Measurements from ENCODE around the gene CIB2.

The CIB2 gene

DNA sequence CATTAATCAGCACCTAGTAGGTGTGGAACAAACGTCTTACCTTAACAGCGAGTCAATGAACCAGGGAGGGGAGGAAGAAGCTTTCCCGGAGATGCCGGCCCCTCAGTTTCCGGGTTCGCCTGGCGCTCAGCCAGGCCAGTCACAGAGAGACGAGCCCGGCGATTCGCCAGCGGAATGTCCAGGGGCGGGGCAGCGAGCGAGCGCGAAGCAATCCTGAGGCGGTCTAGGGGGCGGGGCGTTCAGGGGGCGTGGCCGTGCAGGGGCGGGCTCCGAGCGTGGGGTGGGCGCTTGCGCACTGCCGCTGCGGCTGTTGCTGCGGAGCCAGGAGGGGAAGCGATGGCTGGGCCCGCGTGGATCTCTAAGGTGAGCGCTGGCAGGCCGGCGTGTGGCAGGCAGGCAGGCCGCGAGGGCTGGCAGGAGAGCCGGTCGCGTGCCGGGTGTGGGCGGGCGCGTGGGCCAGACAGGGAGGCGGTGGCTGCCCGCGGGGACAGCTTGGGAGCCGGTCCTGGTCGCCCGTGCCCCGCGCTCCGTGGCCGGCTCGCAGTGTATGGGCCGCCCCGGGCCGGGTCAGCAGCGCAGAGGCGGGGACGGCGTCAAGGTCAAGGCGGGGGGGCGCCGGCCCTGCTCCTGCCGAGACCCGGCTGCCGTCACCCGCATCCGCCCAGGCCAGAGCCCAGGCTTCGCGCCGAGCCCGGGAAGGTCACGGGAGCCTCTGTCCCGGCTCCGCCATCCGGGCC, 18.0 kb upstream of the CIB2 start, which contains the start of gene IDH3A:
IDH3A (plus strand) TSS at position 295 of the 737 bp plus-strand sequence; CDS start at position 337, 42 bp downstream.
- peak; percentile 99 for DNase-seq

DNA sequence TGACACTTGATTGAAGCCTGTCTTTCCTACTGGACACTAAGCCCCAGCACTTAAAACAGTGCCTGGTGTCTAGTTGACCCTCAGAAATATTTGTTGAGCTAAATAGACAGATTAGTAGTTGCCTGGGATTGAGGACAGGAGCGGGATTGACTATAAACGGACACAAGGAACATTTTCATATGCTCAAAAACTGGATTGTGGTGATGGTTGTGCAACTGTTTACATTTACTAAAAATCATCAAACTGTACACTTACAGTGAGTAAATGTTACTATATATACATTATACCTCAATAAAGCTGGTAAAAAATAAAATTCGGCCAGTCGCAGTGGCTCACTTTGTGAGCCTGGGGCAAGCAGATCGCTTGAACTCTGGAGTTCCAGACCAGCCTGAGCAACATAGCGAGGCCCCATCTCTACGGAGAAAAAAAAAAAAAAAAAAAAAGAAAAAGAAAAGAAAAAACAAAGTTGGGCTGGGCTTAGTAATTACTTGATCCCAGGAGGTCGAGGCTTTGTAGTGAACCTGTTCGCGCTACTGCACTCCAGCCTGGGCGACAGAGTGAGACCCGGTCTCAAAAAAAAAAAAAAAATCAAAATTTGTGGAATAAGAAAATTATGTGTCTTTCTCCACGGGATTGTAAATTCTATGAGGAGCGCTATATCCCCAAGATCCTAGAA, 17.3 kb upstream of the CIB2 start:
- no peak for DNase-seq

DNA sequence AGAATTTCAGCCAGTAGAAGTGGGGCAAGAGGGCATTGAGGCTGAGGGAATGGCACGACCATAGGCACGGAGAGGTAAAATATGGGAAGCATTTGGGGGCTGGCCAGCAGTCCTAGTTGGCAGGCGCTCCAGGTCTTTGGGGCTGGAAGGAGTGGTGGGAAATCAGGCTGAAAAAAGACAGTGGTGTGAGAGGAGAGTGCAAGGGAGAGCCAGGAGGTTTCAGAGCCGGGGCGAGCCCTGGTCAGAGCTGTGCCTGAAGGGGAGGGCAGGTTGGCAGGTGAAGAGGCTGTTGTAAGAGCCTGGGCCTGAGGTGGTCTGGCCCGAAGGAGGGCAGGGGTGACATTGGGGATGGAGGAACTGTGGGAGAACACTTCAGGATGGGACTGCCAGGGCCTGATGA, 16.3 kb upstream of the CIB2 start:
- DNase-seq, result no peak

DNA sequence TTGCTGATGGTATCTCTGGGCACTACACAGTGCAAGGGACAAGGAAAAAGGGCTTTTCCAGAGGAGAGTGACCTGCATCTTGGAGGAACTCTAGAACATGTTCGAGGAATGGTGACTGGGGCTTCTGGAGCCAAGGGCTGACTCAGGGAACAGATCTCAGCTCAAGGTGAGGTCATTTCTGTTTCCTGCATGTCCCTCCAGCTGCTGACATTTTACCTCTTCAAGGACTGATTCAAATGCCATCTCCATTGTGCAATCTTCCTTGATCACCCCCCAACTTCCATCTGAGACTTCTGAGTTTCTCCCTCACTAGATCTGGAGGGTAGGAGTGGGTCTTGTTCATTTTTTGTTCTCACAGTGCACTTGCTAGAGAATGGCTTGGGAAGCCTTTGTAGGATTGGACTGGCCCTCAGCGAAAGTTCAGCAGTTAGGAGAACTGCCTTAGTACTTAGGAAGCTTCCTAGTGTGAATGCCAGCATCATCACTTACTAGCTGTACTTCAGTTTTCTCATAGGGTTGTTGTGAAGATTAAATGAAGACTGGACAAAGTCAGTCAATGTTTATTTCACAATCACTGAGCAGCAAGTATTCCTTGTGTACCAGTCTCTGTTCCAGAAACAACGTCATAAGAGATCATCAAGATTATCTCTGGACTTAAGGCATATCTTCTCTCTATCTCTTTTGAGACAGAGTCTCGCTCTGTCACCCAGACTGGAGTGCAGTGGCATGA, 15.3 kb upstream of the CIB2 start:
- DNase-seq, result no peak

DNA sequence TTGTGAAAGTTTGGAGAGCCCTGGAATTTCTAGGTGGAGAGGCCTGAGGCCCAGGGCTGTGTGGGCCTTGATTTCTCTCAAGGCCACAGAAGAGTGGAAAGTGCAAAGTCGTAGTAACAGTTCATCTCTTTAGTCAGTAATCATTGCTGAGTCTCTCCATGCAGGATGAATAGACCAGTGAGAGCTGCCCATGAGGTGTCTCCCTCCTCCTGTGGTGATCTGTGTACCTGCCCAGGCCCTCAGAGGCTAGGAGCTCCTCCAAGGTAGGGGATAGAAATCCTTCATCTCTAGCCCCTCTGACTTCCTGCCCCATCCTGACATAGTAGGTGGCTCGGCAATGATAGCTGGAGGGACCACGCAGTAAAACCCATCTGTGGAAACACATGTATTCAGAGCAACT, 11.1 kb upstream of the CIB2 start:
- no peak for DNase-seq

DNA sequence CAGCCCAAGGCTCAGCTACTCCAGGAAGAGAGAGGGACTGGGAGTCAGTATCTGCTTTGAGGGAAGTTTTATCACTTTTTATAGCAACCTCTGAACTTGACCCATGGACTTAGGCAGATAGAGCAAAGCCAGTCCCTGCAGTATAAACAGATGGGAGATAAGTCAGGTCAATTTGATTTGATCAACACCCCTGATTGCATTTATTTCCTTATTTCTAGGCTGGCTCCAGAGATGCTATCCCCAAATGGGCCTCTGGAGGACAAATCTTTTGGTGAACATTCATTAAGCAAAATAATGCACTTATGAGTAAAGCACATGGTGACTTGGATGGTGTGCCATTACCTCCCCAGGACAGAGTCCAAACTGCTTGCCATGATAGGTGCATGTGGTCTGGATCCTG, 9.0 kb upstream of the CIB2 start:
- no peak for DNase-seq

DNA sequence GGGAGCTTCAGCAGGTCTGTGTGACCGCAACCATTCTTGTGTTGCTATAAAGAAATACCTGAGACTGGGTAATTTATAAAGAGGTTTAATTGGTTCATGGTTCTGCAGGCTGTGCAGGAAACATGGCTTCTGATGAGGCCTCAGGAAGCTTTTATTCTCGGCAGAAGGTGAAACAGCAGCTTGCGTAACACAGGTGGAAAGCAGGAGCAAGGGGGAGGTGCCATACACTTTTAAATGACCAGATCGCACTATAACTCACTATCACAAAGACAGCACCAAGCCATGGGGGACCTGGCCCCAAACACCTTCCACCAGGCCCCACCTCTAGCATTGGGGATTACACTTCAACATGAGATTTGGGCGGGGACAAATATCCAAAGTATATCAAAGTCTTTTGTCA, 8.3 kb upstream of the CIB2 start:
- no peak for DNase-seq

DNA sequence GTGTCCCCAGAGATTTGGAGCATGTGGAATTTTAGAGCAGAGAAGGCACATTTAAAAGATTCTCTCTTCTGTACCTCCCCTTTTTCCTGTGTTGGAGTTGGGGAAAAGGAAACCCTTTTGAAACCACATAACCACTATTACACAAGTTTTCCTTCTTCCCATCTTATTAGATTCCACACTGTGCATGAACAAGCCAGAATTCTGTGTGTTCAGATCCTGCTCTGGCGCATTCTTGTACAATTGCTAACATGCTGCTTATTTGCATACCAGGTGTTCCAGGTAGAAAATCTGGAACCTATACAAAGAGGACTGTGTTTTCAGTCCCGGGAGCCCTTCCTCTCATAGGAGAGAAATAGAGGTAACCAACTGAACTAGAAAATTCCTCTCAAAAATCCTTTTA, 2.6 kb upstream of the CIB2 start:
- DNase-seq, result no peak

DNA sequence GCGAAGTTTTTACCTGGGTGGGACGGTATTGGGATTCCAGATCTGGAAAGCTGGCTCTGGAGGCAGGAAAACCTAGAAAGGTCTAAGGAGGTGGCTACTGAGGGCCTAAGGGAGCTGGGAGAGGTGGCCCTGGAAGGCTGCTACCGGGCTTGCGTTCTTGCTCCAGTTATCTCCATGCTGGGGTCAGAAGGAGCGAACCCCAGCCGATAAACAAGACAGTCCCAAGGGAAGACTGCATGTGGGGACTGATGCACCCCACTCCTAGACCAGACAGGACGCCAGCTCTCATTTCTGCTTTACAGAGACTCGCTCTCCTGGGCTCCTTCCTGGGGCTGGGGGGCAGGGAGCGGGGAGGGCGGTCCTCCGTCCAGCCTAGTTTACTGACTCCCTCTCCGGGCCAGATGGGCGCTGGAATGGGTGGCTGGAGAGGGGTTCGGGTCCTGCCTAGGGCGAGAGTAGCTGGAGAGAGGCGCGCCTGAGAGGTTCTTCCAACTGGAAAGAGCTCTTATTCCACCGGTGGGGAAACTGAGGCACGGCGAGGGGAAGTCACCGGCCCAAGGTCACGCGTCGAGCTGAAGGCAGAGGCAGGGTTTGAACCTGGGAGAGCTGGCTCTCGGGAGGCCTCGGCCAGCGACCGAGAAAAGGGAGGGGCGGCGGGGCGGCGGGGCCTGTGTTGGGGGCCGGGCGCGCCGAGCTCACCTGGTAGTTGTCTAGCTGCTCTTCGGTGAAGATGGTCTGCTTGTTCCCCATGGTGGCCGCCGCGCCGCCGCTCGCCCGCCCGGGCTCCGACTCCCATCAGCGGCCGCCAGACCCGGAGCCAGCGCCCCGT, 565 bp downstream of the CIB2 start:
- DNase-seq, result no peak

GRCh38 chr15:78129751-78130287, 1.4 kb downstream of the CIB2 start:
- no peak for DNase-seq

GRCh38 chr15:78129077-78129750, 2.0 kb downstream of the CIB2 start:
- DNase-seq, result no peak

DNA sequence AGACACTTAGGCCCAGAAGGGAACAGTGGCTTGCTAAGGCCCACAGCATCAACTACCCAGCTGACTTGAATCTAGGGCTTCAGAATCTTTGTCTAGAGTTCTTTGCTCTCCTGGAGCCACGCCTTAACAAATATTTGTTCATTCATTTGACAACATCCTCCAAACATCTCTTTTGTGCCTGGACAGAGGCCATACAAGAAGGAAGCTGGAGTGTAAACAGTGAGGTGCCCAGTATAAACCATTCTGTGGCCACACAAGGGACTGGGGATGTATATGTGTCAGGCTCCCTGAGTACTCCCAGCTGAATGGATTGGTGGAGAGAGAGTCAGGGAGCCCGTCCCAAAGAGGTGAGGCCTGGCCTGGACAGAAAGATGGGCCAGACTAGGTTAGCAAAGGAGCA, 3.4 kb downstream of the CIB2 start:
- DNase-seq, result no peak

DNA sequence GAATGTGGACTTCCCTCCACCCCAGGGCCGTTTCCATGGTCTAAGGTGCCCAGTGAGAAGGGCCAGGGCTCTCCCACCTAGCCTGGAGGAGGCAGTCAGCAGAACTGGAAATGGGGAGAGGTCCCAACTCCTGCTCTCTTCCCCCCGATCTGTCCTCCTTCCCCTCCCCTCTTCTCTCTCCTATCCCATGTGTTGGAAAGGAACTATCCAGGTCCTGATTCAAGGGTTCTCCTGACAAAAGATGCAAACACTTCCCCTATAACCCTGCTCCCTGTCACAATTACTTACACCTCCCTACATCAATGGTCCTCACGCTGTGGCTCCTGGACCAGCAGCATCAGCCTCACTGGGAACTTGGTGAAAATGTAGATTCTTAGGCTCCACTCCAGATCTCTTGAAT, 6.0 kb downstream of the CIB2 start:
- DNase-seq, result no peak

- DNase-seq, result no peak
Observed at GRCh38 chr15:78120523-78120922, 10.7 kb downstream of the CIB2 start.

DNA sequence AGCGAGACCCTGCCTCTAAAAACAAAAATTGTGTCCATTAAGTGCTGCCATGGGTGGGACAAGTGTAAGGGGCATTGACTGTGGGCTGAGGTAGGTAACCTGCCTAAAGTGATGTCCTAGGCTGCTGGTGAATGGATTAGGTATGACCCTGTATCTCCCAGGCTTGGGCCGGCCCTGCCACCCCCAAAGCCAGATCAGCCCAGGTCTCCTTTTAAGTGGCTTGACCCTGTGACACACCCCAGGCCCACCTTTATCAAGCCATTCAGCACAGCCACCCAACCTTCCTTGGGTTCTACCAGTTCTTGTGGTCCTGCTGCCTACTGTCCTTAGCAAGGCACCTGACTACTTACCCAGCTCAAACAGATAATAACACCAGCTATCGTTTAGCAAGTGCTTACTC, 18.7 kb downstream of the CIB2 start:
- no peak for DNase-seq

DNA sequence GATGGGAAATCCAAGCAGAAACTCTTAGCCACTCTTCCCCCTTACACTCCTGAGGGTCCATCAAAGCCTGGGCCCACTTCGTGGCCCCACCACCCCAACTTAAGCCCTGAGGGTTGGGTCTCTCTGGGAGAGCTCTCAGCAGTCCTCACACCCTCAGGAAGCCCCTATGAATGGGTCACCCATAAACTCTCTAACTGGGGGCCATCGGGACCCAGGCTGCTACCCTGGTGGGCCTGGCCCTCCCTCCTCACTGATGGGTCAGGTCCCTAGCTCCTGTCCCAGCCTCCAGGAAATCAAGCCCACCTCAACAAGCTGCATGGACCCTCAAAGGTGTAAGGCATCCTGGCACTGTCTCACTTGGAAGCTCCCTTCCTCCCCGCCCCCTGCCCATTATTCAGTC, 19.5 kb downstream of the CIB2 start:
- DNase-seq, result no peak

DNA sequence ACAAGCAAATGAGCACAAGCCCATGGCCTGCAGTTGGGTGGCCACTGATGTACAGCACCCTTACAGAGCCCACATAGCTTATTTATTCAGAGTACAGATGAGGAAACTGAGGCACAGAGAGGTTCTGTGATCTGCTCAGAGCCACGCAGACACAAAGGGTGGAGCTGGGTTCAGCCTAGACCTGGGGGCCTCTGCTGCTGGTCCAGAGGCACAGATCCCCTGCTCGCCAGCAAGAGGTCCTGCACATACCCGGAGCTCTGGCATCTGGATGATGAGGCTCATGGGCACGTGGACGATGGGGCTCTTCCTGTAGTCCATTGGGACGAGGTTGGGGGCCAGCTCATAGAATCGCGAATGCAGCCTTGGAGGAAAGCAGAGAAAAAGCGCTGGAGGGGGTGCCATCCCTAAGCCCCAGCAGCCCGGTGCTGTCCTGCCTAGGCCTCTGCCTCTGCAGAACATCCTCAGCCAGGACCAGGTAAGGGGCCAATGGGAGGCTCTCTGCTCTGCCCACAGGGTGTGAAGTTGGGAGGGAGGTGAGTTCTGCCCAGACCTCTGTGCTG, 20.2 kb downstream of the CIB2 start:
- no peak for DNase-seq

- DNase-seq, result no peak
Observed at GRCh38 chr15:78110096-78110495, 21.1 kb downstream of the CIB2 start.

- no peak for DNase-seq
Observed at GRCh38 chr15:78109156-78109555, 22.1 kb downstream of the CIB2 start.

GRCh38 chr15:78108300-78109084, 22.8 kb downstream of the CIB2 start:
- DNase-seq, result peak; percentile 88

GRCh38 chr15:78107471-78107870, 23.8 kb downstream of the CIB2 start:
- no peak for DNase-seq
